Forelimb muscle (tissue), 1 donor: ENCODE measurements around the gene PTPRA. TPM values are rescaled to one million over a fixed set of nuclear protein-coding genes. Genes with fewer than 3 reads are reported as not detected.
"Not testable (repeated sequence)": the region's sequence is repeated elsewhere in the genome, so short reads cannot be mapped to it uniquely, and the experiment has no call there.

Experiments used
- DNase-seq: peaks from one replicate; pipeline ENCODE4 v3.0.0-alpha.2; 2013; ENCODE audit warnings: low read depth
- polyA plus RNA-seq: library from polyadenylated mRNA; unstranded; fragments of 120-200 nt; gene quantifications from one replicate; pipeline ENCODE4 v1.2.1, GENCODE V29; 2013; ENCODE audit not compliant: insufficient read length

Gene PTPRA
- polyA plus RNA-seq, 1 donor = 38.4 TPM

DNA sequence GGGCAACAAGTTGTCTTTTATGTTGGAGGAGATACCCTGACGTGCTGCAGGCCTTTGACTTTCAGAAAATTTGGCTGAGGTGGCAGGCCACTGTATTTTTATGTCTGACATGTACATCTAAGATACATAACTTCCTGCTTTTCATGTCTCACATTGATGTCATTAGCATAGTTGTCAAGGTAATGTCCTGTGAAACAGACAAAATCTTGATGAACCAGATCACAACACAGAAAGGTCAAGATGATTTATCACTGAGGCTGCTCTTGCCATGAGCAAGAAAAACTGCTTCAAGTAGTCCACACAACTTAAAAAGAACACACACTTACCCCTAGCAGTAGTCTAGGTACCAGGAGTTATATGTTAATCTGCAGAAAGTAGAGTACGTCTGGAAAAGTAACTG is 120.0 kb downstream of the PTPRA start:
- DNase-seq = no peak

DNA sequence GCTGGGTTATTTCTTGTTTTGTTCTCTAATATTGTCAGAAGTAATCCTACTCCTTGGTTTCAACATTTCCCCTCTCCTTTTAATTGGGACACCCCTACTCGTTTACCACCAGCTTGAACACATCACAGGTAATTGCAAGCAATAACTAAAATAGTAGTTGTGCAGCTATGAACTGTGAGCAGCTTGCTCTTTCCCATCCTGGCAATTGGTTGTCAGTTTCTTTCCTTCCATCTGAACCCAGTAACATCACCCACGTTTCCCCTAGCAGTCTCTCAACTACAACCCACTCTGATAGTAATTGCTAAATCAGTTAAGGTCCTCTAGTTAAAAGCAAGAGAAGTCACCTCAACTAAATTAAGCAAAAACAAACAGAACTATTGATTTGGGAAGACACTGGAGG is 122.5 kb downstream of the PTPRA start:
- no peak for DNase-seq

DNA sequence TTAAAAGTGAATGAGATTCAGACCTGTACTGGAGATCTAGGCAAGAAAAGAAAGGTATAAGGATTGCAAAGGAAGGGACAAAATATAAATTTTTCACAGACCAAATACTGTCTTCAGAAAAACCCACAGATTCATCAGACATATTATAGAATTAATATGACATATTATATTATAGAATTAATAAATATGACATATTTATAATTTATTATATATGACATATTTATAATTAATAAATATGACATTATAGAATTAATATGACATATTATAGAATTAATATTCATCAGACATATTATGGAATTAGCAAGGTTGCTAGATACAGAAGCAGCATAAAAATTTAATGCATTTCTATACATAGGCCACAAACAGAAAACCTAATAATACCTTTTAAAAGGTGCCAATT is 125.4 kb downstream of the PTPRA start:
- DNase-seq = no peak

DNA sequence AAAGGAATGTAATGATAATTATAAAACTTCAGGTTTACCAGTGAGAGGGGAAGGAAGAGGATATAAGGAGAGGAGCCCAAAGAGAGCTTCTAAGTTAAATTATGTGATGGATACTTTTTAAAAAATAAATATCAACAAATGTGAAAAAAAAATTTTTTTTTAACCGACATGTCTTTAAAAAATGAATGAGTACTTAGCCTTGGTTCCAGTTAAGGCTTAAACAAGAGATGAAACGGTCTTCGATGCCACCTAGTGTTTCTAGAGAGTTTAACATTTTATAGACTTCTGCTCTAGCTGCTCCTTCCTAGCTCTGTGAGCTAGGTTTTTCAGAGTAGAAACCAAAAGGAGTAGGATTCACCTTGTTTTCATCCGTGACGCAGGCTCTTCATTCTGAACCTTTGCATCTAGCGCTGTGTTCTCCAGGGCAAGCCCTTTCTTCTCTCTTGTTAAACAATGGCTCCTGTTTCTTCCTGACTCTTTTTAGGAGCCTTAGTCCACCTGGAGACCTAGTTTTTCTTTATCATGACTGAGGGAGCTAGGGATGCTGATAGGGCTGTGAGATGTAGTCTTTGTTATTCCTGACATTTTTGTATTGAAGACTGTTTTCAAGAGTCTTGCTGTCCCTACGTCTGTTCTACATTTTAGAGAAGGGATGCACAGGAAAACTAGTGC is 127.7 kb downstream of the PTPRA start:
- DNase-seq = peak; percentile 47

DNA sequence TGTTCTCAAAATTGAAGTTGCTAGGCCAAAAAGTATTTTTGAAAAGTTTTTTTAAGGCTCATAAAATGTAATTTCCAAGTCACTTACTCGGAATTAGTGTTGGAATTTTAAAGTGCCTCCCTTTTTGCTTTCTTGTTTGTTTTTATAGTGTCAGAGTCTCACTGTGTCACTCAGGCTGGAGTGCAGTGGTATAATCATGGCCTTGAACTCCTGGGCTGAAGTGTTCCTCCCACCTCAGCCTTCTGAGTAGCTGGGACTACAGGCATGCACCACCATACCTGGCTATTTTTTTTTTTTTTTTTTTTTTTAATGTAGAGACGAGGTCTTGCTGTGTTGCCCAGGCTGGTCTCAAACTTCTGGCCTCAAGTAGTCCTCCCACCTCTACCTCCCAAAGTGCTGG is 130.1 kb downstream of the PTPRA start:
- no peak for DNase-seq

DNA sequence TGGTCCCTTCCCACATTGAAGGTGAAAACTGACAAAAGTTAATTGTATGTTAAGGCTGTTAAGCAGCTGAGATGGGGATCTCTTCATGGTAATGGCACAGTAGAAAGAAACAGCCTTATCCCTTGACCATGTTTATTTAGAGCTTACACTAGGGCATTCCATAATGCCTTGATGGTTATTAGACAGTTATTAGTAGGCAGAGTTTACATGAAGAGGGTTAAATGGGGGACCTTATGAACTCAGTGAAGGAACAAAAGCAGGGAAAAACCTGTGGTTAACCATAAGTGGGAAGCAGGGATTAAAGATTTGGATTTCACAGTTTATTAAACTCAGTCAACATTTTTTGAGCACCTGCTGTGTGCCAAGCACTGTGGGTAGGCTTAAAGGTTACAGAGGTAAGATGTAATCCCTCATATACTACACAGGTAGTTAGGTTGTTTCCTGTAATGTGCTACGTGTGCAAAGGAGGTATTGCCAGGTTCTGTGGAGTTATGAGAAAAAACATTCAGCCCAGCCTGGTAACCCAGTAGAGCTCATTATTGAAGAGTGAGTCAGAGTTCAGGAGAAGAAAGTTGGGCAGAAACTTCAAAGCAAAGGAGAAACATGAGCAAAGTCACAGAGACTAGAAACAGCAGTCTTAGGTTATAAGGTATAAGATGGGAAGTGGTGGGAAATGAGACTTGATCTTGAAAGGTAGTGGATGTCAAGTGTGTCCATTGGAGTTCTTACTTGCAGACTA is 137.9 kb downstream of the PTPRA start:
- no peak for DNase-seq

DNA sequence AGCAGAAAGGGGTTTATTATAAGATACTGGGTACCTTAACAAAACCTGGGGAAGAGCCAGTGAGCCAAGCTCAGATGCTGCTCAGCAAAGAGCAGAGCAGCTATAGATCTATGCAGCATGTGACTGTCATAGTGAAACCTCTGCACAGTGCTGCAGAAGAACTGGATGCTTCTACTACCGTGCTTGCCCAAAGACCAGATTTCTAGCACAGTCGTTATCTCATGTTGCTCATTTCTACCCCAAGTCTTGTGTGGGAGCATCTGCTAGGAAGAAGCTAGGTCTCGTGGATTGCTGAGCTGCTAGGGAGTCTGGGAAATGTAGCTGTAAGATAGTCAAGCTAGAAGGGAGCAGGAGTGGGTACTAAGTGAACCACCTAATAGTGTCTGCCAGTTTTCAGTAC is 138.5 kb downstream of the PTPRA start:
- DNase-seq = no peak

DNA sequence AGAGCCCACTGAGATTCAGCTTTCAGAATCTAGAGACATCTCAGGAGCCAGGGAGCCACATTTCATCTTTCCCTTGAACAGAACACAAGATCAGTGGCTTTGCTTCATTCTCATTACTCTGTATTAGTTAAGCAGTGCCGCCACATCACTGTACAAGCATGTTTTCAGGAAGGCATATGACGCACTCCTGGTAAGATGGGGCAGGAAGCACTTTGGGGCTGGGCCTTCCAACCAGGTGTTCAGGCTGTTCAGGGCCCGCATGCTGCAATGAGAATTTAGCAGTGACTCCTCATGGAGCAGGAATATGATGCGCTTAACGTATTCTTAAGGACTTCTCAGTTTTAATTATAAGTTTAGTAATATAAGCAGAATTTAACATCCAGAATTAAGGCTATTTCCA is 140.5 kb downstream of the PTPRA start:
- DNase-seq = no peak

DNA sequence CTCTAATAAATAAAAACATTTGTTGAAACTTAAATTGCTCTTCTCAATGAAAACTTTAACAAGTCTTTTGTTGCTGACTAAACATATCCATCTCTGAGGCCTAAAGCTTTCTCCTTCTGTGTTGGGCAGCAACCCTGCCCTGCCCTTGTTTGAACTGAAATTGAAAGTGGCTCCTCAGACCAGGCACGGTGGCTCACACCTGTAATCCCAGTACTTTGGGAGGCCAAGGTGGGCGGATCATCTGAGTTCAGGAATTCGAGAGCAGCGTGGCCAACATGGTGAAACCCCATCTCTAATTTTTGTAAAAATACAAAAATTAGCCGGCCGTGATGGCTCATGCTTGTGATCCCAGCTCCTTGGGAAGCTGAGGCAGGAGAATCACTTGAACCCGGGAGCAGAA is 140.9 kb downstream of the PTPRA start:
- no peak for DNase-seq

DNA sequence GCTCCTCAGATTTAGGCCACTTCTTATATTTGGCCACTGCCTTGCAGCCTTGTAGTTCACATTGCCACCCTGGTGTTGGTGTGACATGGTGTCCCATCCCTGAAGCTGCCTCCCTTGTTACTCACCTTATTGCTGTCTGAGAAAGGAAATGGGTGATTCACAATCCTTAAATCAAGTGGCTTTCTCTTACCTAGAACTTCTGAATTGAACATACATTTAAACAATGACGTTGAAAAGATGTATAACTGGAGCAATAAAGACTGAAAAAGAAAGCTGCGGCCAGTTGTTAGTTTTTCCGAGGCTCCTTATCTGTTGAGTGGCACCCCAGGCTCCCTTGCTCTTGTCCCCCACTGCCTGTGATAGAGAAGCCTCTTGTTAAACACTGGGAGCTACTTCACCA is 141.4 kb downstream of the PTPRA start:
- no peak for DNase-seq

DNA sequence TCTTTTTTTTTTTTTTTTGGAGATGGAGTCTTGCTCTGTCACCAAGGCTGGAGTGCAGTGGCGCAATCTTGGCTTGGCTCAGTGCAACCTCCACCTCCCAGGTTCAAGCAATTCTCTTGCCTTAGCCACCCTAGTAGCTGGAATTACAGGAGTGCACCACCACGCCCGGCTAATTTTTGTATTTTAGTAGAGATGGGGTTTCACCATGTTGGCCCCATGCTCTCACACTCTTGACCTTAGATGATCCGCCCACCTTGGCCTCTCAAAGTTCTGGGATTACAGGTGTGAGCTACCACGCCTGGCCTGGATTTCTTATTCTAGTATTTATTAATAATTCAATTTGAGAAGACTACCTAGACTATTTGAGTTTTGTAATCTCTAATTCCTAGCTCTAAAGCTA is 142.0 kb downstream of the PTPRA start:
- DNase-seq = not testable (repeated sequence)

DNA sequence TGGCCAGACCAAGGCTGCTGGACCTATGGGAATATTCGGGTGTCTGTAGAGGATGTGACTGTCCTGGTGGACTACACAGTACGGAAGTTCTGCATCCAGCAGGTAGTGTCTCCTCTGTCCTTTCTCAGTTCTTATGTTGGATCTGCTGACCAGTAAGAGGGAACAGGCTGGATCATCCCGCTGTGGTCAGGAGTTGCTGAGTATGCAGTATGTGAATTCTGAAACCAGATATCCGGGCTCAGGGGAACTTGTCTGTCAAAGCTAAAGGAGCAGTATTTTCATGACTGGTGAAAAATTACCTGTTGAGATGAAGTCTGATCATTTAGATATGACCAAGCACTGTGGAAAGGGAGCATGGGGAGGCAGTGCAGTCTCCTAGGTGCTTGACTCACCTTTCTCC is 148.0 kb downstream of the PTPRA start:
- no peak for DNase-seq

DNA sequence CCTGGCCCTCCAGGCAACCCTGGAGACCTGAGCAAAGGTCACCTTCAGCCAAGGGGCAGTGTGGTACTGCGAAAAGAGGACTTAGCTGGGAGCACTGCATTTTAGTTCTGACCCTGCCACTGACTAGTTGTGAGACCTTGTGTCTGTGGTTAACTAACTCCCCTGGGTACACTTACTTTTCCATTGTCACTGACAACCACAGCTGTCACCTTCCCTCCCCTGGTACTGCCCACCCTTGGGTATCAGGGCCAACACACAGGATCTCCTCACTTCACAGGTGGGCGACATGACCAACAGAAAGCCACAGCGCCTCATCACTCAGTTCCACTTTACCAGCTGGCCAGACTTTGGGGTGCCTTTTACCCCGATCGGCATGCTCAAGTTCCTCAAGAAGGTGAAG is 148.5 kb downstream of the PTPRA start:
- no peak for DNase-seq

DNA sequence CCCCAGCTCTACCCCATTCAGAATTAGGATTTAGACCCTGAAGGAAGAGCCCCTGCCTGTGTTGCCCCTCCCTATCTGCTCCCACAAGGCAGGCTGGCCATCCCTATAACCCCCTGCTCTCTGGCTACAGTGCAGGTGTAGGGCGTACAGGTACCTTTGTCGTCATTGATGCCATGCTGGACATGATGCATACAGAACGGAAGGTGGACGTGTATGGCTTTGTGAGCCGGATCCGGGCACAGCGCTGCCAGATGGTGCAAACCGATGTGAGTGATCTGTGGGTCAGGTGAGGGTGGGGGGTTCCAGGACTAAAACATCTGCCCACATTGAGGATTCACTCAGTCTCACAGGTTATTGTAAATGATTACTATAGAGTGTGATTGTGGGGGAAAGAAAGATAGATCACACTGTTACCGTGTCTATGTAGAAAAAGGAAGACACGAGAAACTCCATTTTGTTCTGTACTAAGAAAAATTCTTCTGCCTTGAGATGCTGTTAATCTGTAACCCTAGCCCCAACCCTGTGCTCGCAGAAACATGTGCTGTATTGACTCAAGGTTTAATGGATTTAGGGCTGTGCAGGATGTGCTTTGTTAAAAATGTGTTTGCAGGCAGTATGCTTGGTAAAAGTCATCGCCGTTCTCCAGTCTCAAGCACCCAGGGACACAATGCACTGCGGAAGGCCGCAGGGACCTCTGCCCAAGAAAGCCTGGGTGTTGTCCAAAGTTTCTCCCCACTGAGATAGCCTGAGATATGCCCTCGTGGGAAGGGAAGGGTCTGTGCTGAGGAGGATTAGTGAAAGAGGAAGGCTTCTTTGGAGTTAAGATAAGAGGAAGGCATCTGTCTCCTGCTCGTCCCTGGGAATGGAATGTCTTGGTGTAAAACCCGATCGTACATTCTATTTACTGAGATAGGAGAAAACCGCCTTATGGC is 149.5 kb downstream of the PTPRA start:
- DNase-seq = not testable (repeated sequence)

DNA sequence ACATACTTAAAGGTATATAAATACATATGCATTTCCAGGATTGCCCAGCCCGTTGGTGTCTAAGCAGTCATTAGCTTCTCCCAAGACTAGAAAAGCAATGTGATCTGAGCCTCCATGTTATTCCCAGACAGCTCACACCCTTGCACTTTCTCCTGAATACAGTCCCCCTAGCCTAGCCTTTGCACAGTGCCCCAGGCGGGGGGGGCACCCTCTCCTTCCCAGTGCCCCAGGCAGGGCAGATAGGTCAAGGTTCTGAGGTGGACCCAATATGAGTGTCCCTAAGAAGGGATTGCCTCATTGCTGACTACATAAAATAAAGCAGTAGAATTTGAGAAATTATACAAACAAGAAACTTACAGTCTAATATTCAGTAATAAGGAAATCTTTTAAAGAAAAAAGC is 154.7 kb downstream of the PTPRA start:
- DNase-seq = no peak

DNA sequence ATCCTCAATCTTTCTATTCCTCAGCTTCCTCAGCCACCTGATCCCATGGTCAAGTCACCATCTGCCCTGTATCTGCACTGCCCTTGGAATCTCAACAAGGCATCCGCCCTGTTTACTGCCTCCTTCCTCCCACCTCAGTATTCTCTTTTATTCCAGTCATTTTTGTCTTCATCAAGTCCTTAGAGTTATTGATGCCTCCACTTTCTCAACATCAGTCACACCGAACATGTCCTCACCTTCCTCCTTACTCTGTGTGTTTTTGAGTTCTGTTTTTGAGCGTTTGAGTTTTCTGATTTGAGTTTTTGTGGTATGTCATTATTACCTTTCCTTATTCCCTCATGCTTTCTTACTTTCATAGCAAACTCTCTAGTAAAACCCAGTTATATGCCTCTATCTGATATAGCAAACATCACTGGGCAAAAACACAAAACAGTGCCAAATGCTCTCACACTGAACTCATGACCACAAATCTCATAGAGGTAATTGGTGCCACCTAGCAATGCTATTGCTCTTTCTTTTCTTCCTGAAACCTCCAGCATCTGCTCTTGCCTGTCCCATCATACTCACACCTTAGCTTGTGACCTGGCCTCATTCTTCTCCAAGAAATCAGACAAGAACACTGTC is 158.4 kb downstream of the PTPRA start:
- DNase-seq = no peak

DNA sequence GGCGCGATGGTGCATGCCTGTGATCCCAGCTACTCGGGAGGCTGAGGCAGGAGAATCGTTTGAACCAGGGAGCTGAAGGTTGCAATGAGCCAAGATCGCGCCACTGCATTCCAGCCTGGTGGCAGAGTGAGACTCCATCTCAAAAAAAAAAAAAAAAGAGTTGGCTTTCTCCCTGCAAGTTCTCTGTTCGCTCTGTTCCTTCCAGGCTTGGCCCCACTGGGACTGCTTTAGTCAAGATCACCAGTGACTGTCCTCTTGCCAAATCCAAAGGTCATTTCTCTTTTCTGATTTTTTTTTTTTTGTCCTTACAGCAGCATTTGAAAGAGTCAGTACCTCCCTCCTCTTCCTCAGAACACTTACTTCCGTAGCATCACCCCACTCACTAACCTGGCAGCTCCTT is 159.3 kb downstream of the PTPRA start:
- DNase-seq = no peak

DNA sequence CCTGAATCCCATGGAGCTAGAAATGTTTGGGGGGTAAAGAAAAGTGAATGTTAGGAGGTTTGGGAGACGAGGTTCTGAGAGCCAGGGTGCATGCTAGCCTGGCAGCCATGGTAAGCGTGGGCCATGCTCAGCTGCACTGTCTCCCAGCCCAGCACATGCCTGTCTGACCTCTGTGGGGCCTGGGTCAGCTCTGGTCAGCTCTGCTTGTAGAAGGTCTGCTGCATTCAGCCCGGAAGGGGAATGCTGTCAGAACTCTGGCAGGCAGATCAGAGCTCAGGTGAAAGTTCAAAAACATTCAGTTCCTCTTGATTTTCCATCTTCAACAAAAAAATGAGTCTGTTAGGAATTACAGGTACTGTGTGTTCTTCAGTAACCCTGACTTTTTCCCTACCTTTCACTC is 164.4 kb downstream of the PTPRA start:
- no peak for DNase-seq

DNA sequence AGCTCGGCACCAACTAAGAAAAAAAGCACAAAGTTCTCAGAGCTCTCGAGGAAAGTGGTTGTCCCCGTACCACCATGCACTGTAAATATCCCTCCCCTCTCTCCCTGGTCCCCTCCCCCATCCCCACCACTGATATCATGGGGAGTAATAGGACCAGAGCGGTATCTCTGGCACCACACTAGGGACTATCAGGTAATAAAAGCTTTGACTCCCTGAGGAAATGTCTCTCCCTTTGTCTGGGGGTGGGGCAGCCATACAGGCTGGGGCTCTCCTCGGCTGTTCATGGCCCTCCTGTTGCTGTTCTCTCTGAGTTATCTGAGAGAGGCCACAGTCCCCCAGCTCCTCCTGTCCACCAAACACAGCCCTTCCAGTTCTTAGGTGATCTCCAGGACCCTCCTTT is 165.2 kb downstream of the PTPRA start:
- DNase-seq = no peak

DNA sequence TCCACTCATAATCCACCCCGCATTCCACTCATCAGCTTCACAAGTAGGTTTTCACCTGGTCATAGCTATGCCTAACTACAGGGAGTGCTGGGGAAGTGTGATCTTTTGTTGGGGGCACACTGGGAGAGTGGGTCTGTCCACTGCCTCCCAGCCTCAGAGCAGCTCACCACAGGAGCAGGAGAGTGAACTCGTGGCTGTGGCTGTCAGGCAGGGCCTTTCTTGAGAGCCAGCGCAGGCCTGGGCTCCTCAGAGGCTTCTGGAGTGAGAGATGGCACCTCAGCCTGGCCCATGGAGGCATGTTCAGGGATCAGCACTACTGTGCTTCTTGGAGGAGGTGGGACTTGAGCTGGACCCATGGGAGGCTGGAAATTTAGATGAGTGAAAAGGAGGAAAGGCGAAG is 166.1 kb downstream of the PTPRA start:
- no peak for DNase-seq

DNA sequence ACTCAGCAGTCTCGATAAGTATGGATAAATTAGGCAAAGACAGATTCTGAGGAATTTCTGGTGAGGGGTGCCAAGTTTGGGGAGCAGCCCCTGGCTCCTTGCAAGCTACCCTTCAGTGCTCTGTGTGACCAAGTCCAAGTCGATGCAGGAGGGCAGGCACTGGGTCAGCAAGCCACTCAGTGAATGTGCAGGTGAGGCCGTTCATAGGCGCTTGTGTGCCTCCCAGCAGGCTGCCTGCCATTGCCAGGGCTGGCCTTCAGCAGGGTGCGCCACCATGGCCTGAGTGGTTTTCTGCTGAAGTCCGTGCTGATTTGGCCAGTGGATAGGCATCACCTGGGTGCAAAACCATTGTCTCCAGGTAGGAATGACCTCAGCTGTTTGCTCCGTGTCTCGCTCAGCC is 166.8 kb downstream of the PTPRA start:
- DNase-seq = no peak

DNA sequence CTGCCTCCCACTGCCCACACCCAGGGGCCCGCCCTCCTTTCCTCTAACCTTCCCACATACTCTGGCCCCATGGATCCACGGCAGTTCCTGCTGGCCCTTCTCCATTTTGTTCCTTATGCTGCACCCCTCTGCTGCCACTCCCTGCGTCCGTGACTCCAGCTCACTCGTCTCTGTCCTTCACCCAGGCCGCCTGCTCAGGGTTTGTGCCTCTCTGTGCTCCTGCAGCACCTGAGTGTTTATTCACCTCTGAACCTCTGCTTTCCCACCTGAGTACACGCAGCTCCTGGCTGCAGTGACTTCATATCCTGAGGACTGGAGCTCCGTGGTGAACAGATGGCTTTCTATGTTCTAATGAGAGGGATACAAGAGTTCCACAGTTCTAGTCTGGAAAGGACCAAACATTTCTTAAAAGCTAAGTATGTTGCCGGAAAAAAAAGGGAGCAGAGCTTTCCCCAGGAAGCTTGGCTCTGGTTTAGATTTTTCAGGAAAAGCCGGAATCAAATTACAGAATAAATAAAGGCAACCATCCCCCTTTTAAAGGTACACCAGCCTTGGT is 168.7 kb downstream of the PTPRA start:
- DNase-seq = peak; percentile 38
